ENCODE data around the gene CTNNB1.

DNA sequence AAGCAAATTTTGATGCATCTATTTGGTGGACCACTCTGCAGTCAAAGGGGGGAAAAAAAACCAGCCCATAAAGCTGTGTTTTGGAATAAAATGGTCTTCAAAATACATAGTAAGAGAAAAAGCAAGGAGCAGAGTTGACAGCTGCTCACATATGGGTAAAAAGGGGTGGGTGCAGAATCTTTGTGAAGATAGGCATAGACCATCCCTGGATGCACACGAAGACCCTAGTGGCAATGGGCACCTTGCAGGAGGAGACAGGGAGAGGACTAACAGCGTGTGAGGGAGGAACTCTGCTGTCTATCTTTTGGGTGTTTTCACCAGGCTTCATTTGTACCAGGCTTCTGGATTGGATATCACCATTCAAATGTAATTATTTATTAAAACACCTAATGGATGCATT is 43.9 kb downstream of the CTNNB1 start:
- TF ChIP-seq, protein P1, sequence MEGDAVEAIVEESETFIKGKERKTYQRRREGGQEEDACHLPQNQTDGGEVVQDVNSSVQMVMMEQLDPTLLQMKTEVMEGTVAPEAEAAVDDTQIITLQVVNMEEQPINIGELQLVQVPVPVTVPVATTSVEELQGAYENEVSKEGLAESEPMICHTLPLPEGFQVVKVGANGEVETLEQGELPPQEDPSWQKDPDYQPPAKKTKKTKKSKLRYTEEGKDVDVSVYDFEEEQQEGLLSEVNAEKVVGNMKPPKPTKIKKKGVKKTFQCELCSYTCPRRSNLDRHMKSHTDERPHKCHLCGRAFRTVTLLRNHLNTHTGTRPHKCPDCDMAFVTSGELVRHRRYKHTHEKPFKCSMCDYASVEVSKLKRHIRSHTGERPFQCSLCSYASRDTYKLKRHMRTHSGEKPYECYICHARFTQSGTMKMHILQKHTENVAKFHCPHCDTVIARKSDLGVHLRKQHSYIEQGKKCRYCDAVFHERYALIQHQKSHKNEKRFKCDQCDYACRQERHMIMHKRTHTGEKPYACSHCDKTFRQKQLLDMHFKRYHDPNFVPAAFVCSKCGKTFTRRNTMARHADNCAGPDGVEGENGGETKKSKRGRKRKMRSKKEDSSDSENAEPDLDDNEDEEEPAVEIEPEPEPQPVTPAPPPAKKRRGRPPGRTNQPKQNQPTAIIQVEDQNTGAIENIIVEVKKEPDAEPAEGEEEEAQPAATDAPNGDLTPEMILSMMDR (IDR thresholded peaks at IDR 0.05; ENCODE audit: low read depth, low read length, missing input control): no peak
- TF ChIP-seq YY1 (IDR thresholded peaks at IDR 0.05) (no peak), EGR1 (IDR thresholded peaks at IDR 0.05; ENCODE audit: low read depth in 2 of 2) (no peak), NR2F2 (IDR thresholded peaks at IDR 0.05) (no peak), JUND (IDR thresholded peaks at IDR 0.05) (no peak), GABPA (IDR thresholded peaks at IDR 0.05 in 1 of 2, conservative IDR thresholded peaks at IDR 0.05 in 1 of 2) (no peak), ATF3 (IDR thresholded peaks at IDR 0.05) (no peak)
- TF ChIP-seq, protein P2, sequence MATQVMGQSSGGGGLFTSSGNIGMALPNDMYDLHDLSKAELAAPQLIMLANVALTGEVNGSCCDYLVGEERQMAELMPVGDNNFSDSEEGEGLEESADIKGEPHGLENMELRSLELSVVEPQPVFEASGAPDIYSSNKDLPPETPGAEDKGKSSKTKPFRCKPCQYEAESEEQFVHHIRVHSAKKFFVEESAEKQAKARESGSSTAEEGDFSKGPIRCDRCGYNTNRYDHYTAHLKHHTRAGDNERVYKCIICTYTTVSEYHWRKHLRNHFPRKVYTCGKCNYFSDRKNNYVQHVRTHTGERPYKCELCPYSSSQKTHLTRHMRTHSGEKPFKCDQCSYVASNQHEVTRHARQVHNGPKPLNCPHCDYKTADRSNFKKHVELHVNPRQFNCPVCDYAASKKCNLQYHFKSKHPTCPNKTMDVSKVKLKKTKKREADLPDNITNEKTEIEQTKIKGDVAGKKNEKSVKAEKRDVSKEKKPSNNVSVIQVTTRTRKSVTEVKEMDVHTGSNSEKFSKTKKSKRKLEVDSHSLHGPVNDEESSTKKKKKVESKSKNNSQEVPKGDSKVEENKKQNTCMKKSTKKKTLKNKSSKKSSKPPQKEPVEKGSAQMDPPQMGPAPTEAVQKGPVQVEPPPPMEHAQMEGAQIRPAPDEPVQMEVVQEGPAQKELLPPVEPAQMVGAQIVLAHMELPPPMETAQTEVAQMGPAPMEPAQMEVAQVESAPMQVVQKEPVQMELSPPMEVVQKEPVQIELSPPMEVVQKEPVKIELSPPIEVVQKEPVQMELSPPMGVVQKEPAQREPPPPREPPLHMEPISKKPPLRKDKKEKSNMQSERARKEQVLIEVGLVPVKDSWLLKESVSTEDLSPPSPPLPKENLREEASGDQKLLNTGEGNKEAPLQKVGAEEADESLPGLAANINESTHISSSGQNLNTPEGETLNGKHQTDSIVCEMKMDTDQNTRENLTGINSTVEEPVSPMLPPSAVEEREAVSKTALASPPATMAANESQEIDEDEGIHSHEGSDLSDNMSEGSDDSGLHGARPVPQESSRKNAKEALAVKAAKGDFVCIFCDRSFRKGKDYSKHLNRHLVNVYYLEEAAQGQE (IDR thresholded peaks at IDR 0.05): no peak
